Measurements from ENCODE around the gene PLB1. TPM values are rescaled to one million over a fixed set of nuclear protein-coding genes. Genes with fewer than 3 reads are reported as not detected.

PLB1 gene
- total and polyA plus RNA-seq, 2 experiments from 2014 or later = 0.11 to 0.44 TPM

DNA sequence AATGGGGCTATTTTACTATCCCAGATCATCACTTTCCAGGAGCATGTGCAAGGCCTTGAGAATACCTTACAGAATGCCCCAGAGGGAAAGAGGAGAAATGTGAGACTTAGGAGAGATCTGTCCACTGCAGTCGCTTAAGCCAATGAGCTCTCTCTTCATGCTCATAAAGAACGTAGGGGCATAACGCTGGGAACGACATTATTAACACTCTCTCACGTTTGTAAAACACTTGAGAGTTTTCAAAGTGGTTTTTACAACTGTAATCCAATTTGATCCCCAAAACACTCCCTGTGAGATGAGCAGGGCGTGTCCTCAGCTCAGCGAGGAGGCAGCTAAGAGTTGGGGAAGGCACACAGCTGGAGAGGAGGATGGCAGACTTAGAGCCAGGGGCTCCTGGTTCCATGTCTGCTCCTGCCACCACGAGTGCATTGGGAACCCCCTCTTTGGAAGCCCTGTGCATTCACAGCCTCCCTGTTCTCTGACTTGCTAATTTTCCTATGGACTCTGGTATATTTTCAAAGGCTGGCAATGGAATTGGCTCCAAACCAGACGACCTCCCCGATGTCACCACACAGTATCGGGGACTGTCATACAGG lies 97.4 kb downstream of the PLB1 start:
- Histone ChIP-seq H3F3A (ENCODE audit: insufficient read depth) (no peaks in the 10 kb centered on the region), H3K27ac (no peak overlapping the region), H3K79me2 (ENCODE audit: insufficient read depth) (no peaks in the 10 kb centered on the region), H3K4me2 (ENCODE audit: unreplicated experiment) (no peak overlapping the region), H3K27me3 (replicated peaks; ENCODE audit: insufficient read depth) (no peaks in the 10 kb centered on the region), H3K4me3 (no peak overlapping the region), H3K36me3 (ENCODE audit: low read depth) (no peaks in the 10 kb centered on the region), H4K20me1 (ENCODE audit: insufficient read depth) (no peaks in the 10 kb centered on the region), H2AFZ (no peak overlapping the region), H3K9me2 (ENCODE audit: insufficient read depth) (no peaks in the 10 kb centered on the region), H3K9ac (no peak overlapping the region), H3K4me1 (ENCODE audit: insufficient read depth) (0 out of 2 replicates have a peak, but pooled peaks cover 8% of the 10 kb centered on the region), H3K9me3 (ENCODE audit: low read depth) (no peaks in the 10 kb centered on the region)
- TF ChIP-seq EZH2 (IDR thresholded peaks at IDR 0.05; ENCODE audit: insufficient read depth, poor library complexity, severe bottlenecking) (no peak), EZH2phosphoT487 (IDR thresholded peaks at IDR 0.05; ENCODE audit: insufficient read depth, low read depth) (no peak)
- no peak for DNase-seq
- 54 to 60% methylated on average over 11 of the region's 11 CpGs for WGBS, 2 experiments (ENCODE audit: low coverage in 1 of 2, low lambda C conversion rate in 2 of 2, missing lambda C conversion rate in 2 of 2)
- in situ Hi-C loops (cut with MboI) = loop anchor here (10.0 kb wide), 1 partner anchor 162 kb away; the partner anchor contains the start of gene PPP1CB

DNA sequence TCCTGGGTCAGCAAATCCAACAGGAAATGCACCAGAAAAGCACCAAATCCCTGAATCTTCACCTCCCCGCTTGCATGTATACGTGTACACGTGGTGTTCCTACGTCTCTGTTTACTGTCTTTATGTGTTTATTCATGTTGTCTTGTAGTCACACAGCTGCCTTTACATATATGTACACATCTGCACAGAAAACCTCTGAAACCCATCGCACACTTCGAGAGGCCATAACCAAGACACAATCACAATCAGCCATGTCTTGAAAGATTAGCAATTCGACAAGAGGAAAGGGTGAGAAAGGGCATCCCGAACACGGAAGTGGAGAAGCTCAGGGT lies 98.1 kb downstream of the PLB1 start:
- Histone ChIP-seq H3K9me2 (ENCODE audit: insufficient read depth) (no peaks in the 10 kb centered on the region), H2AFZ (peak overlapping the region; percentile 47; the same call in 1 of the 2 replicates), H3F3A (ENCODE audit: insufficient read depth) (no peaks in the 10 kb centered on the region), H3K4me3 (no peak overlapping the region), H3K9ac (no peak overlapping the region), H3K27ac (no peak overlapping the region), H3K36me3 (ENCODE audit: low read depth) (no peaks in the 10 kb centered on the region), H3K9me3 (ENCODE audit: low read depth) (no peaks in the 10 kb centered on the region), H3K4me1 (ENCODE audit: insufficient read depth) (0 out of 2 replicates have a peak, but pooled peaks cover 8% of the 10 kb centered on the region), H3K4me2 (ENCODE audit: unreplicated experiment) (no peak overlapping the region), H3K79me2 (ENCODE audit: insufficient read depth) (no peaks in the 10 kb centered on the region), H4K20me1 (ENCODE audit: insufficient read depth) (no peaks in the 10 kb centered on the region), H3K27me3 (replicated peaks; ENCODE audit: insufficient read depth) (no peaks in the 10 kb centered on the region)
- WGBS, 2 experiments (ENCODE audit: low coverage in 1 of 2, low lambda C conversion rate in 2 of 2, missing lambda C conversion rate in 2 of 2) = 53% methylated on average over 9 of the region's 9 CpGs
- TF ChIP-seq EZH2 (IDR thresholded peaks at IDR 0.05; ENCODE audit: insufficient read depth, poor library complexity, severe bottlenecking) (no peak), EZH2phosphoT487 (IDR thresholded peaks at IDR 0.05; ENCODE audit: insufficient read depth, low read depth) (no peak)
- in situ Hi-C loops (cut with MboI) = loop anchor here (10.0 kb wide), 1 partner anchor 161 kb away; the partner anchor contains the start of gene PPP1CB
- no peak for DNase-seq

DNA sequence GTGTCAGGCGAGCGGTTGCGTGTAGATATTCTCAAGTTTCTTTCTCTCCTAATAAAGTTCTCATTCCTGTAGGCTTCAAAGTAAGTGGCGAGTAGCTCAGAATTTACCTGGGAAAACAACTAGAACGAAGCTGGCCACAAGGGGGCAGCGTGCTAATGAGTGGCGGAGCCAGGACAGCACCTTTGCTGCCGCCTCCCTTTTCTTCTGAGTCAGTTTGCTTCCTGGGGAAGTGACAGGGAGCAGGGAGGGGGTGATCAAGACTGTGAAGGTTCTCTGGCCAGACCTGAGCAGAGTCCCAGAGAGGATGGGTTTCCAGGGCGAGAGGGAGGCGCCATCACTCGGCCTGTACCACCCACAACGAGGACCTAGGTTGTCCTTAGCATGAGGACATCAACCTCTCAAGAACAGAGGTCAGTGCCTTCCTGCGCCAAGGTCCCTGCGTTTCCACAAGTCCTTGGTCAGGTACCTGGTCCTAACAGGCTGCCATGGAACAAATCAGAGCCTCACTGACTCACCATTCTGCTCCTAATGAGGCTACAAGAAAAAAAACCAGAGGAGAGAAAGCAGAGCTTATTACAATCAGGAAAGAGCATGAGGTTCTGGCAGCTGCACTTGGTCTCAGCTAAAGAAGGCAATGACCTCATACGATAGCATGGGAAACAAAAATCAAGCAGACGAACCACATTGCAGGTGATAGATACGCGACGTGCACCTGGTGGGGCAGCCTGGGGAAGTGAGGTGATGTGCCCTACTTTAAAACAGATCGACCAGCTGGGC lies 98.7 kb downstream of the PLB1 start:
- 0 out of 2 replicates have a peak, but pooled peaks cover 8% of the 10 kb centered on the region for H3K4me1 ChIP-seq (ENCODE audit: insufficient read depth)
- no peaks in the 10 kb centered on the region for H3K9me2 ChIP-seq (ENCODE audit: insufficient read depth)
- no peak overlapping the region for H3K9ac ChIP-seq
- peak; percentile 84 for DNase-seq
- H3K4me3 ChIP-seq = no peak overlapping the region
- no peak overlapping the region for H3K27ac ChIP-seq
- H3K36me3 ChIP-seq (ENCODE audit: low read depth) = no peaks in the 10 kb centered on the region
- no peaks in the 10 kb centered on the region for H3K79me2 ChIP-seq (ENCODE audit: insufficient read depth)
- TF ChIP-seq EZH2 (IDR thresholded peaks at IDR 0.05; ENCODE audit: insufficient read depth, poor library complexity, severe bottlenecking) = no peak
- no peak for TF ChIP-seq EZH2phosphoT487 (IDR thresholded peaks at IDR 0.05; ENCODE audit: insufficient read depth, low read depth)
- peak overlapping the region; percentile 47; the same call in 1 of the 2 replicates for H2AFZ ChIP-seq
- in situ Hi-C loops (cut with MboI) = loop anchor here (10.0 kb wide), 1 partner anchor 160 kb away; the partner anchor contains the start of gene PPP1CB
- no peaks in the 10 kb centered on the region for H3K9me3 ChIP-seq (ENCODE audit: low read depth)
- H3F3A ChIP-seq (ENCODE audit: insufficient read depth) = no peaks in the 10 kb centered on the region
- no peaks in the 10 kb centered on the region for H4K20me1 ChIP-seq (ENCODE audit: insufficient read depth)
- H3K4me2 ChIP-seq (ENCODE audit: unreplicated experiment) = no peak overlapping the region
- WGBS, 2 experiments (ENCODE audit: low coverage in 1 of 2, low lambda C conversion rate in 2 of 2, missing lambda C conversion rate in 2 of 2) = 48 to 54% methylated on average over 19 to 20 of the region's 20 CpGs
- H3K27me3 ChIP-seq (replicated peaks; ENCODE audit: insufficient read depth) = no peaks in the 10 kb centered on the region

DNA sequence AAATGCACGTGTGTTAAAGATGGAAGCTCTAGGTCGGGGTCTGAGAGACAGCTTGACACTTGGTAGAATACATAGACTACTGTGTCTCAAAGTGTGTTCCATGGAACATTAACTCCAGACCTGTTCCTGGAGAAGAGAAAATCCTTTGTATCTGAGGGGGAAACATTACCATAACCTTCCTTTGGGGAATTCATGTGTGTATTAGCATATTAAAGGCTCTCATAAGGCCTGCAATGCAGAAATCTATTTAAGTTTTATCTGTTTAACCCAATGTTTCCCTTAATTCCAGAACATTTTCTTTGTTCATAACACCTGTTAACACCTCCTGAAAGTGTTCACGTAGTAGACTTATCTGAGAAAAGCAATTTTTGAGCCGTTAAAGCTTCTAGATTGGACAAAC lies 99.5 kb downstream of the PLB1 start:
- no peaks in the 10 kb centered on the region for H3K27me3 ChIP-seq (replicated peaks; ENCODE audit: insufficient read depth)
- no peak overlapping the region for H3K27ac ChIP-seq
- H3K9me2 ChIP-seq (ENCODE audit: insufficient read depth) = no peaks in the 10 kb centered on the region
- 0 out of 2 replicates have a peak, but pooled peaks cover 8% of the 10 kb centered on the region for H3K4me1 ChIP-seq (ENCODE audit: insufficient read depth)
- no peak for DNase-seq
- no peaks in the 10 kb centered on the region for H4K20me1 ChIP-seq (ENCODE audit: insufficient read depth)
- H3K9ac ChIP-seq = no peak overlapping the region
- WGBS, 2 experiments (ENCODE audit: low coverage in 1 of 2, low lambda C conversion rate in 2 of 2, missing lambda C conversion rate in 2 of 2) = 85 to 91% methylated on average over 4 of the region's 4 CpGs
- no peaks in the 10 kb centered on the region for H3K36me3 ChIP-seq (ENCODE audit: low read depth)
- H3K4me3 ChIP-seq = no peak overlapping the region
- H3F3A ChIP-seq (ENCODE audit: insufficient read depth) = no peaks in the 10 kb centered on the region
- H3K9me3 ChIP-seq (ENCODE audit: low read depth) = no peaks in the 10 kb centered on the region
- H2AFZ ChIP-seq = no peak overlapping the region
- H3K4me2 ChIP-seq (ENCODE audit: unreplicated experiment) = no peak overlapping the region
- no peaks in the 10 kb centered on the region for H3K79me2 ChIP-seq (ENCODE audit: insufficient read depth)
- TF ChIP-seq EZH2 (IDR thresholded peaks at IDR 0.05; ENCODE audit: insufficient read depth, poor library complexity, severe bottlenecking) = no peak
- TF ChIP-seq EZH2phosphoT487 (IDR thresholded peaks at IDR 0.05; ENCODE audit: insufficient read depth, low read depth) = no peak
- in situ Hi-C loops (cut with MboI) = loop anchor here (10.0 kb wide), 1 partner anchor 159 kb away; the partner anchor contains the start of gene PPP1CB
